ENCODE results near the gene KLF12. TPM values are rescaled to one million over a fixed set of nuclear protein-coding genes. Genes with fewer than 3 reads are reported as not detected.

The KLF12 gene
- total RNA-seq, 1 experiment from 2014 or later = 7.8 TPM

DNA sequence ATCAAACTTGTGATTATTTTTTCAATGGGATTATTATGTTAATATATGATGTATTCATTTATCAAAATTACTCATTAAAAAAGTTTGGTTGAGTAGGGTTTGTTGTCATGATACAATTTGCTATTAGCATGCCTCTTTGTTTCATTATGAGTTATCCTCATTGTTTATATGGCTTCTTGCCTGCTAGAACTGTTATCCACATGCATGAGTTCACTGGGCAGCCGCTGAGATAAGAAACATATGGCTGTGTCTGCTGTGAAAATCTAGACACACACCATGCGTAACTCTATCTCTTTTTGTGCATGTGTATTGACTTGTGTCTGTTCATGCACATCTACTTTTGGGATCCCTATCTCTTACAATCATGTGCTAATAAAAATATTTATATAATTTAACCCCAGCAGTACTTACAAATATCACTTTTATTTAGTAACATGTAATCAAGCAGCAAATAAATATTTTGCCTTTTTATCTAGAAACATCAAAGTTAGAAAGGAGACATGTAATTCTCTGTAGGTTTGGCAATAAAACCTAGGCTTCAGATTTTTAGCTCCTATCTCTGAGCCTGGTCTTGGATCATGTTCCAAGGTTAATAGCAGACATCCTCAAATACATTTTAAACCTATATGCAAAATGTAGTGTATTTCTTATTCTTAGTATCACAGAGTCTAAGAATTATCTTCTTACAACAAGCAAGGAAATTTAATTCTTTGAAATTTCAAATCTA, 11.2 kb upstream of the KLF12 start (continued):
- TF ChIP-seq, protein P1, sequence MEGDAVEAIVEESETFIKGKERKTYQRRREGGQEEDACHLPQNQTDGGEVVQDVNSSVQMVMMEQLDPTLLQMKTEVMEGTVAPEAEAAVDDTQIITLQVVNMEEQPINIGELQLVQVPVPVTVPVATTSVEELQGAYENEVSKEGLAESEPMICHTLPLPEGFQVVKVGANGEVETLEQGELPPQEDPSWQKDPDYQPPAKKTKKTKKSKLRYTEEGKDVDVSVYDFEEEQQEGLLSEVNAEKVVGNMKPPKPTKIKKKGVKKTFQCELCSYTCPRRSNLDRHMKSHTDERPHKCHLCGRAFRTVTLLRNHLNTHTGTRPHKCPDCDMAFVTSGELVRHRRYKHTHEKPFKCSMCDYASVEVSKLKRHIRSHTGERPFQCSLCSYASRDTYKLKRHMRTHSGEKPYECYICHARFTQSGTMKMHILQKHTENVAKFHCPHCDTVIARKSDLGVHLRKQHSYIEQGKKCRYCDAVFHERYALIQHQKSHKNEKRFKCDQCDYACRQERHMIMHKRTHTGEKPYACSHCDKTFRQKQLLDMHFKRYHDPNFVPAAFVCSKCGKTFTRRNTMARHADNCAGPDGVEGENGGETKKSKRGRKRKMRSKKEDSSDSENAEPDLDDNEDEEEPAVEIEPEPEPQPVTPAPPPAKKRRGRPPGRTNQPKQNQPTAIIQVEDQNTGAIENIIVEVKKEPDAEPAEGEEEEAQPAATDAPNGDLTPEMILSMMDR (IDR thresholded peaks at IDR 0.05 in 2 of 3, conservative IDR thresholded peaks at IDR 0.05 in 1 of 3; ENCODE audit: borderline replicate concordance in 1 of 3, insufficient read depth in 1 of 3, low read depth in 2 of 3, low read length in 2 of 3) = no peak

DNA sequence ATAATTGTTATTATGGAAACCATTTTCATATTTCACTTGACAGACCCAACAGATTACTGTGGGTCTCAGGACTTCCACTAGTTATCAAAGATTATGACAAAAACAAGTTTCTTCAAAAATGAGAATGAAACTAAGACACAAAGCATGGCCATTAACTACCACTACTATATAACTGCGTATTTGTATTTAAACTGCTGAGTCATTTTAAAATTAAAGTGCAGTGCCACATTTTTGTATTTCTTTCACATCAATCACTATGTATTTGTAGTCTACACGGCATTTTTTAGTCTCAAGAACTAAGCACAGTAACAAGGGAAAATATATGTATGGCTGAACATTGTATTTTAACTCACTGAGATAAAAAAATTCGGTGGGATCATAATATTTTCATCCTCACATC, 10.1 kb upstream of the KLF12 start:
- TF ChIP-seq SP1 (IDR thresholded peaks at IDR 0.05; ENCODE audit: low read depth) (no peak), ELF1 (IDR thresholded peaks at IDR 0.05; ENCODE audit: borderline replicate concordance, low read depth) (no peak), TCF7L2 (IDR thresholded peaks at IDR 0.05; ENCODE audit: borderline replicate concordance, extremely low read depth, insufficient read depth, insufficient read length) (no peak), RAD21 (IDR thresholded peaks at IDR 0.05; ENCODE audit: low read depth) (no peak), SRF (IDR thresholded peaks at IDR 0.05; ENCODE audit: low read depth) (no peak), POLR2AphosphoS5 (IDR thresholded peaks at IDR 0.05; ENCODE audit: low read depth, low read length) (no peak), JUND (IDR thresholded peaks at IDR 0.05) (no peak)
- TF ChIP-seq, protein P2, sequence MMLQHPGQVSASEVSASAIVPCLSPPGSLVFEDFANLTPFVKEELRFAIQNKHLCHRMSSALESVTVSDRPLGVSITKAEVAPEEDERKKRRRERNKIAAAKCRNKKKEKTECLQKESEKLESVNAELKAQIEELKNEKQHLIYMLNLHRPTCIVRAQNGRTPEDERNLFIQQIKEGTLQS (IDR thresholded peaks at IDR 0.05) = no peak
- TF ChIP-seq, protein P3, sequence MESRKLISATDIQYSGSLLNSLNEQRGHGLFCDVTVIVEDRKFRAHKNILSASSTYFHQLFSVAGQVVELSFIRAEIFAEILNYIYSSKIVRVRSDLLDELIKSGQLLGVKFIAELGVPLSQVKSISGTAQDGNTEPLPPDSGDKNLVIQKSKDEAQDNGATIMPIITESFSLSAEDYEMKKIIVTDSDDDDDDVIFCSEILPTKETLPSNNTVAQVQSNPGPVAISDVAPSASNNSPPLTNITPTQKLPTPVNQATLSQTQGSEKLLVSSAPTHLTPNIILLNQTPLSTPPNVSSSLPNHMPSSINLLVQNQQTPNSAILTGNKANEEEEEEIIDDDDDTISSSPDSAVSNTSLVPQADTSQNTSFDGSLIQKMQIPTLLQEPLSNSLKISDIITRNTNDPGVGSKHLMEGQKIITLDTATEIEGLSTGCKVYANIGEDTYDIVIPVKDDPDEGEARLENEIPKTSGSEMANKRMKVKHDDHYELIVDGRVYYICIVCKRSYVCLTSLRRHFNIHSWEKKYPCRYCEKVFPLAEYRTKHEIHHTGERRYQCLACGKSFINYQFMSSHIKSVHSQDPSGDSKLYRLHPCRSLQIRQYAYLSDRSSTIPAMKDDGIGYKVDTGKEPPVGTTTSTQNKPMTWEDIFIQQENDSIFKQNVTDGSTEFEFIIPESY (IDR thresholded peaks at IDR 0.05; ENCODE audit: extremely low read depth, insufficient replicate concordance, low read length) = no peak
- TF ChIP-seq, protein P4, sequence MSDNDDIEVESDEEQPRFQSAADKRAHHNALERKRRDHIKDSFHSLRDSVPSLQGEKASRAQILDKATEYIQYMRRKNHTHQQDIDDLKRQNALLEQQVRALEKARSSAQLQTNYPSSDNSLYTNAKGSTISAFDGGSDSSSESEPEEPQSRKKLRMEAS (IDR thresholded peaks at IDR 0.05) = no peak
- TF ChIP-seq, protein P5, sequence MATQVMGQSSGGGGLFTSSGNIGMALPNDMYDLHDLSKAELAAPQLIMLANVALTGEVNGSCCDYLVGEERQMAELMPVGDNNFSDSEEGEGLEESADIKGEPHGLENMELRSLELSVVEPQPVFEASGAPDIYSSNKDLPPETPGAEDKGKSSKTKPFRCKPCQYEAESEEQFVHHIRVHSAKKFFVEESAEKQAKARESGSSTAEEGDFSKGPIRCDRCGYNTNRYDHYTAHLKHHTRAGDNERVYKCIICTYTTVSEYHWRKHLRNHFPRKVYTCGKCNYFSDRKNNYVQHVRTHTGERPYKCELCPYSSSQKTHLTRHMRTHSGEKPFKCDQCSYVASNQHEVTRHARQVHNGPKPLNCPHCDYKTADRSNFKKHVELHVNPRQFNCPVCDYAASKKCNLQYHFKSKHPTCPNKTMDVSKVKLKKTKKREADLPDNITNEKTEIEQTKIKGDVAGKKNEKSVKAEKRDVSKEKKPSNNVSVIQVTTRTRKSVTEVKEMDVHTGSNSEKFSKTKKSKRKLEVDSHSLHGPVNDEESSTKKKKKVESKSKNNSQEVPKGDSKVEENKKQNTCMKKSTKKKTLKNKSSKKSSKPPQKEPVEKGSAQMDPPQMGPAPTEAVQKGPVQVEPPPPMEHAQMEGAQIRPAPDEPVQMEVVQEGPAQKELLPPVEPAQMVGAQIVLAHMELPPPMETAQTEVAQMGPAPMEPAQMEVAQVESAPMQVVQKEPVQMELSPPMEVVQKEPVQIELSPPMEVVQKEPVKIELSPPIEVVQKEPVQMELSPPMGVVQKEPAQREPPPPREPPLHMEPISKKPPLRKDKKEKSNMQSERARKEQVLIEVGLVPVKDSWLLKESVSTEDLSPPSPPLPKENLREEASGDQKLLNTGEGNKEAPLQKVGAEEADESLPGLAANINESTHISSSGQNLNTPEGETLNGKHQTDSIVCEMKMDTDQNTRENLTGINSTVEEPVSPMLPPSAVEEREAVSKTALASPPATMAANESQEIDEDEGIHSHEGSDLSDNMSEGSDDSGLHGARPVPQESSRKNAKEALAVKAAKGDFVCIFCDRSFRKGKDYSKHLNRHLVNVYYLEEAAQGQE (IDR thresholded peaks at IDR 0.05; ENCODE audit: low read depth) = no peak
- H3K27ac ChIP-seq (ENCODE audit: low read depth, low read length) = no peak overlapping the region
- no peaks in the 10 kb centered on the region for H3K4me1 ChIP-seq (ENCODE audit: control insufficient read depth in 1 of 2, insufficient read depth in 2 of 2, low read length in 2 of 2)
- H3K9ac ChIP-seq (ENCODE audit: low read length) = no peak overlapping the region
- intact Hi-C loops (cut with micrococcal nuclease) = no loop called here
- H3K9me2 ChIP-seq (ENCODE audit: insufficient read depth) = no peaks in the 10 kb centered on the region
- no peak overlapping the region for H3K4me2 ChIP-seq (ENCODE audit: low read length)
- no peaks in the 10 kb centered on the region for H4K20me1 ChIP-seq (ENCODE audit: insufficient read depth)
- ATAC-seq = no peak
- ChIA-PET RAD21 (ENCODE audit: low non-redundant PET in 1 of 2, low total read pairs in 2 of 2, uncharacterized antibody in 2 of 2, unreplicated experiment in 2 of 2) (no interaction called here), CTCF (no interaction called here), POLR2A (no interaction called here)
- H3K4me3 ChIP-seq (replicated peaks in 1 of 2; ENCODE audit: low read depth in 1 of 2, low read length in 2 of 2) = no peak overlapping the region
- DNase-seq (ENCODE audit: low read depth, low spot score) = no peak
- BruUV-seq (replicated peaks) = no TSS peak
- H3K36me3 ChIP-seq (ENCODE audit: control insufficient read depth in 1 of 2, insufficient read depth in 2 of 2, low read length in 2 of 2) = no peaks in the 10 kb centered on the region
- no peak overlapping the region for H2AFZ ChIP-seq (ENCODE audit: low read depth, low read length, poor library complexity, severe bottlenecking)
- no peaks in the 10 kb centered on the region for H3K79me2 ChIP-seq (ENCODE audit: insufficient read depth, low read length)
- no peaks in the 10 kb centered on the region for H3K9me3 ChIP-seq (ENCODE audit: control insufficient read depth in 1 of 2, insufficient read depth in 1 of 2, low read depth in 1 of 2, low read length in 2 of 2)
- H3K27me3 ChIP-seq (ENCODE audit: insufficient read depth, low read length) = no peaks in the 10 kb centered on the region

Data from HCT116 (cell line).